ENCODE measurements around the gene RNF223.
"Not testable (repeated sequence)": the region's sequence is repeated elsewhere in the genome, so short reads cannot be mapped to it uniquely, and the experiment has no call there.

RNF223 gene

DNA sequence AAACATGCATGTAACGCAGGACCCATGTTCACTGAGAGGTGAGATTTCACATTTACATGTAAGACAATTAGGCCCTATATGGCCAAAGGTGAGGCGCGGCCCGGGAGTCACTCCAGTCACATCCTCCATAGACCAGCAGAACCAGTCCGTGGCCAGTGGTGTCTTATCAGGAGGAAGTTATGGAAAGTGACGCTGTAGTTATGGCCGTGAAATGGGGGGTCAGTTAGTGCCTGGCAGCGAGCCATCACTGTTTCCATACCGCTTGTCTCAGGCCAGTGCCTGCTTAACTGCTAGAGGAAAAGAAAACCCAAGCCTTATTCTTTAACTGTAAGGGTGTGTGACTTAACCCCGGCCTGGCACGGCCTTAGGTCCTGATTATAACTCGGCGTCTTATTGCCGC, 35.6 kb upstream of the RNF223 start:
- DNase-seq (ENCODE audit: low read depth in 2 of 2), result no peak

DNA sequence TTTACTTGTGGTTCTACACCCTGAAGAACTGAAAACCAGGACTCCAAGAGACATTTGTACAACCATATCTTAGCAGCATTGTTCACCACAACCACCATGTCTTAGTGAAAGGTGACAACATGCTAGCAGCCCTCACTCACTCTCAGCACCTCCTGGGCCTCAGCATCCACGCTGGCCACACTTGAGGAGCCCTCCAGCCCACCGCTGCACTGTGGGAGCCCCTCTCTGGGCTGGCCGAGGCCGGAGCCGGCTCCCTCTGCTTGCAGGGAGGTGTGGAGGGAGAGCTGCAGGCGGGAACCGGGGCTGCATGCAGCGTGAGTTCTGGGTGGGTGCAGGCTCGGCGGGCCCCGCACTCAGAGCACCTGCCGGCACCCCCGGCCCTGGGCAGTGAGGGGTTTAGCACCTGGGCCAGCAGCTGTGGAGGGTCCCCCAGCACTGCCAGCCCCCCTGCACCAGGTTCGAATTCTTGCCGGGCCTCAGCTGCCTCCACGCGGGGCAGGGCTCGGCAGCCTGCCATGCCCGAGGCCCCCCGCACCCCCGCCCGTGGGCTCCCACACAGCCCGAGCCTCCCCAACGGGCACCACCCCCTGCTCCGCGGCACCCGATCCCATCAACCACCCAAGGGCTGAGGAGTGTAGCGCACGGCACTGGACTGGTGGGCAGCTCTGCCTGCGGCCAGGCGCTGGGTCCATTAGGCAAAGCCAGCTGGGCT, 32.6 kb upstream of the RNF223 start:
- DNase-seq (ENCODE audit: low read depth in 2 of 2), result no peak

DNA sequence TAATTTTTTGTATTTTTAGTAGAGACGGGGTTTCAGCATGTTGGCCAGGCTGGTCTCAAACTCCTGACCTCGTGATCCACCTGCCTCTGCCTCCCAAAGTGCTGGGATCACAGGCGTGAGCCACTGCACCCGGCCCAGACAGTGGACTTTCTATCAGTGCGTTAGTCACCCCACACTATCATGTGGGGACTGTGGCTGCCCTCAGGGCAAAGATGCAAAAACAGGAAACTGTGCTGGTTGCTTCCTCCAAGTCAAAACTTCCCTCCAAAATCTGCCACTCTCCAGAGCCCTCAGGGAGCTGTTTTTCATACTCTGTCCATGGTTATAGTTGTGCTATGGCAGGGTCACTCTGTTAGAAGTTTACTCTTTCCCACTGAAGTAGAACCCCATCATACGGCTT, 30.0 kb upstream of the RNF223 start:
- DNase-seq (ENCODE audit: low read depth in 2 of 2), result not testable (repeated sequence)

DNA sequence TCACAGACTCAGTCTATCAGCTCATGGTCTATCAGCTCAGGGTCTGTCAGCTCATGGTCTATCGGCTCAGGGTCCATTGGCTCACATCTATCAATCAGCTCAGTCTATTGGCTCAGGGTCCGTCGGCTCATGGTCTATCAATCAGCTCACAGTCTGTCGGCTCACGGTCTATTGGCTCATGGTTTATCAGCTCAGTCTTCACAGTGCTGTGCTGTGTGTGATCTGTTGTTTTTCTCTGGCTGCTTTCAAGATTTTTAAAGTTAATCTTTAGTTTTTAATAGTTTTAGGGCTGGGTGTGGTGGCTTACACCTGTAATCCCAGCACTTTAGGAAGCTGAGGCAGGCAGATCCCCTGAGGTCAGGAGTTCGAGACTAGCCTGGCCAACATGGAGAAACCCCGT, 27.4 kb upstream of the RNF223 start:
- no peak for DNase-seq (ENCODE audit: low read depth in 2 of 2)

DNA sequence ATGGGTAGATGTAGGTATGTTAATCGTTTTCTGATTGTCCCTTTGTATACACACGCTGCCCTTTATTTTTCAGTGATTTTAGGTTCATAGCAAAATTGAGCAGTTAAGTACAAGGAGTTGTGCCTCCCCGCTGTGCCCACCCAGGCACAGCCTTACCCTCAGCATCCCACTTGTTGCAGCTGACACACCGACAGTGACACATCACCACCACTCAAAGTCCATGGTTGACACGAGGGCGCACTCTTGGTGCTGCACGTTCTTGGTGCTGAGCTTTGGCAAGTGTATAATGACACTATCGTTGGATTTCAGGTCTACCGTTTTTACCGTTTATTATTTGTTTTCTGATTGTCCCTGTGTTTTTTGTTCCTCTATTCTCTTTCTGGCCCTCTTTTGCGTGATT, 26.2 kb upstream of the RNF223 start:
- no peak for DNase-seq (ENCODE audit: low read depth in 2 of 2)

DNA sequence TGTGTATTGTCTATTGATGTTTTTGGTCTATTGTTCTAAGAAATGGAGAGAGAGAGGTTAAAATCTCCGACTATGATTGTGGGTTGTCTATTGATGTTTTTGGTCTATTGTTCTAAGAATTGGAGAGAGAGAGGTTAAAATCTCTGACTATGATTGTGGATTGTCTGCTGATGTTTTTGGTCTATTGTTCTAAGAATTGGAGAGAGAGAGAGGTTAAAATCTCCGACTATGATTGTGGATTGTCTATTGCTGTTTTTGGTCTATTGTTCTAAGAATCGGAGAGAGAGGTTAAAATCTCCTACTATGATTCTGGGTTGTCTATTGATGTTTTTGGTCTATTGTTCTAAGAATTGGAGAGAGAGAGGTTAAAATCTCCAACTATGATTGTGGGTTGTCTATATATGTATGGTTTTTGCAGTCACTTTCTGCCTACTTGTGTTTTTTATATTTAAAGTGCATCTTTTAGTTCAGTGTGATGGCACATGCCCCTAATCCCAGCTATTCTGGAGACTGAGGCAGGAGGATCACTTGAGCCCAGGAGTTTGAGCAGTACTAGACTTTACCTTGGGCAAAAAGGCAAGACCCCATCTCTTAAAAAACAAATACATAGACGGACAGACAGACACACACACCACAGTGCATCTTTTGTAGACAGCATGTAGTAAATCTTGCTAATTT, 25.5 kb upstream of the RNF223 start:
- DNase-seq (ENCODE audit: low read depth in 2 of 2), result no peak

DNA sequence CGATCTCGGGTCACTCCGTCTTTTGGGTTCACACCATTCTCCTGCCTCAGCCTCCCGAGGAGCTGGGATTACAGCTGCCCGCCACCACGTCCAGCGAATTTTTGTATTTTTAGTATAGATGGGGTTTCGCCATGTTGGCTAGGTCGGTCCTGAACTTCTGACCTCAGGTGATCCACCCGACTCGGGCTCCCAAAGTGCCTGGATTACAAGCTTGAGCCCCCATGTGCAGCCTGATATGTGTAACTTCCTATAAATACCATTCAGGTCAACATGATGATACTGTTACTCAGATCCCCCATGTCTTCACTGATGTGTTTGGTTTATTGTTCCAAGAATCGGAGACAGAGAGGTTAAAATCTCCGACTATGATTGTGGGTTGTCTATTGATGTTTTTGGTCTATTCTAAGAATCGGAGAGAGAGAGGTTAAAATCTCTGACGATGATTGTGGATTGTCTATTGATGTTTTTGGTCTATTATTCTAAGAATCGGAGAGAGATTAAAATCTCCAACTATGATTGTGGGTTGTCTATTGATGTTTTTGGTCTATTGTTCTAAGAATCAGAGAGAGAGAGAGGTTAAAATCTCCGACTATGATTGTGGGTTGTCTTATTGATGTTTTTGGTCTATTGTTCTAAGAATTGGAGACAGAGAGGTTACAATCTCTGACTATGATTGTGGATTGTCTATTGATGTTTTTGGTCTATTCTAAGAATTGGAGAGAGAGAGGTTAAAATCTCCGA, 24.7 kb upstream of the RNF223 start:
- DNase-seq (ENCODE audit: low read depth in 2 of 2), result no peak

DNA sequence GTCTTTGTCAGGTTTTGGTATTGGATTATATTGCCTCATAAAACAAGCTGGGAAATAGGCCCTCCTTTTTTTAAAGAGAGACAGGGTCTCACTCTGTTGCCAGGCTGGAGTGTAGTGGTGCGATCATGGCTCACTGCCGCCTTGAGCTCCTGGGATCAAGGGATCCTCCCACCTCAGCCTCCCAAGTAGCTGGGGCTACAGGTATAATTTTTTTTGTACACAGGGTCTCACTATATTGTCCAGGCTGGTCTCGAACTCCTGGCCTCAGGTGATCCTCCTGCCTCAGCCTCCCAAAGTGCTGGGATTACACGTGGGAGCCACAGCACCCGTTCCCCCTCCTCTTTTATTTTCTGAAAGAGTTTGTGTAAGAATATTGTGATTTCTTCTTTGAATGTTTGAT, 22.0 kb upstream of the RNF223 start:
- not testable (repeated sequence) for DNase-seq (ENCODE audit: low read depth in 2 of 2)

DNA sequence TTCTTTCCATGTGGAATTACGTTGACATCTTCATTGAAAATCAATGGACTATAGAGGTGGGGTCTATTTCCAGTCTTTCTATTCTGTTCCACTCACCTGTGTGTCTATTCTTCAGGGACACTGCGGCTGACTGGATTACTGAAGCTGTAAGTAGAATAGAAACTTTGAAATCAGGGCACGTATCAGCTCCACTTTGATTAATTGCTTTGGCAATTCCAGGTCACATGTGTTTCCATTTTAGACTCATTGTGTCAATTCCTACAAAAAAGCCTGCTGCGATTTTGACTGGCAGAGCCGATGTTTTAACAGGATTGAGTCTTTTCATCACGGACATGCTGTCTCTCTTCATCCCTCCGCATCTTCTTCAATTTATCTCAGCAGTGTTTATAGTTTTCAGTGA, 20.9 kb upstream of the RNF223 start:
- DNase-seq (ENCODE audit: low read depth in 2 of 2), result no peak

DNA sequence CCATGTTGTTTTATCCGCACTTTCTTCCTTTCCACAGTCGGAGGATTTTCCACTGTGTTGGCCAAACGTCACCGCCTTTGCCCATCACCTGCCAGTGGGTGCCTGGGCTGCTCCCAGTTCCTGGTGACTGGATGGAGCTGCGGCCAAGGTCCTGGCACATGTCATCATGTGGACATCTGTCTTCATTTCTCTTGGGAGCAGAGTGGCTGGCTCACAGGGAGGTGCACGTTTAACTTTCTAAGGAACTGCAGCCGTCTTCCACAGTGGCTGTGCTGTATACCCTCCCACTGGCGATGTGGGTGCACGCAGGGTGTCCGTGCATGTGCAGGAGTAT, 19.5 kb upstream of the RNF223 start:
- DNase-seq (ENCODE audit: low read depth in 2 of 2), result no peak

DNA sequence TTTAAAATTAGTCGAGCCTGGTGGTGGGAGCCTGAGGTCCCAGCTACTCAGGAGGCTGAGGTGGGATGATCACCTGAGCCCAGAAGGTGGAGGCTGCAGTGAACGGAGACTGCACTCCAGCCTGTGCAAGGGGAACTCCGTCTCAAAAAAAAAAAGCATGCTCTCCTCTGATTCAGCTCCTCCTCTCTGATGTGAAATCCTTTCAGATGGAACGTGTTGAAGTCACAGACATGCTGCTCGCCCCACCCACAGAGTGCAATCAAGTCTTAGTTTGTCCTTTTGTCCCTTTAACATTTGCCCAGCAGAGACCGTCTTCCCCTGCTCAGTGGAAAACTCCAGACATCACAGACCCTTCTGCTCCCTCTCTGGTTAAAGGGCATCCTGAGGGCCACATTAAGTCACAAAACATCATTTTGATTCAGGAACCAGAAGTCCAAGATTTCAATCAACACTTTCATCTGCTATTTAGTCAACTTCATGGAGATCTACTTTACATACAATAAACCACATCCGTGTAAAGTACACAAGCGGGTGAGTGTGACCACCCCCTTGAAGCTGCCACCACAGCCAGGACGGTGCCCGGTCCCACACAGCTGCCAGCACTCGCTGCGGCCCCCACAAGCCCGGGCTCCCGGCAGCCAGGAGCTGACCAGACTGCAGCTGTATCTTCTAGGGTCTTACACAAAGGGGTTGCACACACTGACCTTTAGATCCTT, 18.9 kb upstream of the RNF223 start:
- no peak for DNase-seq (ENCODE audit: low read depth in 2 of 2)

DNA sequence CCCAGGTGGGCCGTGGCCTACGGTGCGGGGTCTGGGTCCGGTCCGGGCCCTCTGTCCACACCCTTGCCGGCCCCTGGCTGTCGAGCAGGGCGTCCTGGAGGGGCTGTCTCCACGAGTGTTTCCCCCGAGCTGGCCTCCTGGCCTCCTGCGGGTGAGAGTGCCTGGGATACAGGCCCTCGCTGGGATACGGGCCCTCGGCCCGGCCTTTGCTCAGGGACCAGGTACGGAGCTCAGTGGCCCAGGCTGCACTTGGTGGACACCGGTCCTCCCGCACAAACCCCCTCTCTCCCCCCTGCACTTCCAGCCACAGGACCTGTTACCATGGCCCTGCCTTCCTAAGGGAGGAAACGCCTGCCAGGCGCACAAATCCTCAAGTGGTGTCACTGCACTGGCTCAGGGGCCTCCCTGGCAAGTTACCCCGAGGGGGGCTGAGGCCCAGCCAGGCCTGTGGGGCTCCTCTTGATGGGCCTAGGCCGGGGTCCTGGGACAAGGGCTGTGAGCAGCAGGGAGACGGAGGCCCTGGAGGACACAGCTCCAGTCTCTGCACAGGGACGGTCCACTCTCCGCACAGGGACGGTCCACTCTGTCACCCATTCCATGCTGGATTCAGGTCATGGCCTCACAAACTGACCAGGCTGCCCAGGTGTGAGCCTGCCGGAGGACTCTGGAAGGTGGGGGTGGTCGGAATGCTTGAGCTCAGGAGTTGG, 18.2 kb upstream of the RNF223 start:
- DNase-seq (ENCODE audit: low read depth in 2 of 2), result no peak

DNA sequence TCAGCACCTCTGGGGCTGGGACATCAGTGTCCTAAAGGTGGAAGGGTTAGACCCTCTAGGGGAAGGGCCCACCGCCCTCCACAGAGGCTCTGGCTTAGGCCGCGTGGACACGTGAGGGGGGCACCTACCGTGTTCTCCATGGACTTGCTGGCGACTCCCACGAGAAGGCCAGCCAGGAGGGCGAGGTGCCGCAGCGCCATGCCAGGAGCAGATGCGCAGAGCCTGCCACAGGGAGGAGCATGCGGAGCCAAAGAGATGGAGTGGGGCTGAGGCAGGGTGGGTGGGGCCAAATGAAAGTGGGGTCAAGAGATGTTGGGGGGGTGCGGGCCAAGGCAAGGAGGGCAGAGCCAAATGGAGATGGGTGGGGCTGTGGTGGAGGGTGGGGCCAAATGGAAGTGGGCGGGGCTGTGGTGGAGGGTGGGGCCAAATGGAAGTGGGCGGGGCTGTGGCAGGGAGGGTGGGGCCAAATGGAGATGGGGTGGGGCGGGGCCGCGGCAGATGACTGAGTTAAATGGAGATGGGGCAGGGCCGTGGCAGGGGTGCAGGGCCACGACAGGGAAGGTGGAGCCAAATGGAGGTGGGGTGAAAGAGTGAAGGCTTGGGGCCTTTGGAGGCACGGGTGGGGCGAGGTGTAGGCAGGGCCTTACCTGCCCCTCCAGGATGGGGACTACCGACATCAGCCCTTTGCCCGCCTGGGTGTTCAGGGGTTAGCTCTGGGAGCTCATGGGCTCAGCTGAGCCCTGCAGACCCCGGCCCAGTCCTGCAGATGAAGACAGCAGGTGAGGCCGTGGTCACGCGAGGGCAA, 17.4 kb upstream of the RNF223 start:
- DNase-seq (ENCODE audit: low read depth in 2 of 2), result no peak

DNA sequence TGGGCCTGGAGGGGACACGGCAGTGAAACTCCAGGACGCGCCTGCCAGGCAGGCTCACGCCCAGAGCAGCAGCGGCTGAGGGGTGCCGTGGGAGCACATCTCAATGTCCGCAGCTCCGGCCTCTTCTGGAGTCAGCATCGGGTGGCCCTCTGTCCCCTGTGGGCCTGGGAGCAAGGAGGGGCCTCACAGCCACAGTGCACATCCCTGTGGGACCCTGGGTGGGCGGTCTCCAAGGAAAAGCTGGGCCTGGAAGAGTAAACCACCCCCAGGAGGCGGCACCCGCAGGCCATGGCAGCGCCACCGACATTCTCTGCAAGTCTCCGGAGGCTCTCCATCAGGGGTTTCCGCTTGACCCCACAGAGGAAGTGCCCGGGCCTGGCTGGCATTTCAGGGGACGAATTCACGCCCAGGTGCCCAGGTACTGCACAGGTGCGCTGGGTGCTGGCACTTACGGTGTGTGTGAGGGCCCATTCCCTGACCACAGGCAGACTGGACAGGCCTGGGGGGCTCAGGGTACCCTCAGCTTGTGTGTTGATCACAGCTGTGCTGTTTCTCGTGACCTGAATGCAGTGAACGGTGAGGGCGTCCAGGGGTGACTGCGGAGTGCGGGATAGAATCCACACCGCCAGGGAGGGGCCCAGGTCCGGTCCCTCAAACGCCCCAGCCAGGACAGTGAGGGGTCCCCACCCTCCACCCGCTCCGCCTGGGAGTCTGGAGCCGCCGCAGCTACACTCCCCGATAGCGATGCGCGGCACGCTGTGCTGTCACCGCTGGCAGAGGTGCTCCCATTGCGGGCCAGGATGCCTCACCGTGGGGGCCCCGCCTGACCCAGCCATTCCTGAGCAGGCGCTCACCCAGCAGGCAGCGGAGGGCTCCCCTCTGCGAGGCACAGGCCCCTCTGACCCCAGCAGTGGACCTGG, 16.6 kb upstream of the RNF223 start:
- no peak for DNase-seq (ENCODE audit: low read depth in 2 of 2)

DNA sequence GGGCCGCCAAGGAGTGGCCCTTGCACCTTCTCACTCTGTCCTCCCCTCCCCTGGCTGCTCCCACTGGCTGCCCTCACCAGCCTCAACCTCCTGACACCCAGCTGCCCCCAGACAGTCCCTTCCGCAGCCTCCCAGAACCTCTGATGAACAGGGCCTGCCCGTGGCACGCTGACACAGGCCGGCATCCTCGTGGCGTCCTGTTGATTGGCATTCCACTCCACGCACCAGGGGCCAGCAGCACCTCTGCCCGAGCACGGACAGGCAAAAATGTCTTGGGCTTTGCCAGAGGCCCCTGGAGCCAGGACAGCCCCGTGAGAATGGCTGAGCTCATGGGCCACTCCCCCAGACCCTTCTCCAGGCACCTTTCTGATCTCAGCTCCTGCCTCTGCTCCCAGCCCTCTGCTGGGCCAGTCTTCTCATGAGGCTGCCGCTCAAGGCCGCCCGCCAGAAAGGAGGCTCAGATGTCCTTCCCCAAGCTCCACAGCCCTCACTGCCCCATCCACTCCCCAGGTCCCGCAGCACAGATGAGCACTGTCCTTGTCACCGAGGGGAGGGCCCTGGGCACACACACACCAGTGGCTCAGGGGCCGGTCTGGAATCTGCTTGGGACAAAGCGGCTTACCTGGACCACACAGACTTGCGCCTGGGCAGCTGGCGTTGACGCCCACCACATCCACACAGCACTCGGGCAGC, 15.8 kb upstream of the RNF223 start:
- no peak for DNase-seq (ENCODE audit: low read depth in 2 of 2)

DNA sequence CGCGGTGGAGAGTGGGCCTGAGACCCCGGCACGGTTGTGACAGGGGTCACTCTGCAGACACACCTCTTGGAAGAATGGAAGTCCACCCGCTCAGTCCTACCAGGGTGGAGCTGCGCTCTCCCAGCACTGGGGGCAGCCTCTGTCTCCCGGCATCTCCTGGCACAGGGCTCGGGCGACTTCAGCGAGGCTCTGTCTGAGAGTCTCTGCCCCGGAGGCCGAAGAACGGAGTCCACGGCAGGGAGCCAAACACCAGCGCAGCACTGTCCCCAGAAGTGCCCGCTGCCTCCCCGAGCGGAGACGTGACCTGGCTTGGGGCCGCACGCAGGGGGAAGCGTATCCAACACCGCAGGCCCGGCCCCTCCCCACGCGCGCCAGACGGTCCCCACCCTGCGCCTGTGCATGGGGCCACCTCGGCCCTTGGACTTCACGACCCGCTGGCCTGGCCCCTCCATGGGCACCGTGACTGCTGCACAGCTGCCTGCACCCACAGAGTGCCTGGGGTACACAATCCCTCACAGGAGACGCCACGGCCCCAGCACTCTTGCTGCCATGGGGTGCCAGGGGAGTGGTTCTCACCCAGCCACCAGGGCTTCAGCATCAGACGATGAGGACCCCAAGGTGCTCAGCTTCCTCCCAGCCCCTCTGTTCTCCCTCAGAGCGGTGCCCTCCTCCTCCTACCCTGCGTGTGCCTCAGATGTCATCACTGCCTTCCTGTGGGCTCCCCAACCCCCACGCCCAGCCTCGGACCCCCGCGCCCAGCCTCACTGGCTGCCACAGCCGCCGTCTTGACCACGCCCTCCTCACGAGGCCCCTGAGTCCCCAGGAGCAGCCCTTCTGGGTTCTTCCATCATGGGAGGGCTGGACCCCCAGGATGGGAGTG, 14.9 kb upstream of the RNF223 start:
- DNase-seq (ENCODE audit: low read depth in 2 of 2), result no peak

DNA sequence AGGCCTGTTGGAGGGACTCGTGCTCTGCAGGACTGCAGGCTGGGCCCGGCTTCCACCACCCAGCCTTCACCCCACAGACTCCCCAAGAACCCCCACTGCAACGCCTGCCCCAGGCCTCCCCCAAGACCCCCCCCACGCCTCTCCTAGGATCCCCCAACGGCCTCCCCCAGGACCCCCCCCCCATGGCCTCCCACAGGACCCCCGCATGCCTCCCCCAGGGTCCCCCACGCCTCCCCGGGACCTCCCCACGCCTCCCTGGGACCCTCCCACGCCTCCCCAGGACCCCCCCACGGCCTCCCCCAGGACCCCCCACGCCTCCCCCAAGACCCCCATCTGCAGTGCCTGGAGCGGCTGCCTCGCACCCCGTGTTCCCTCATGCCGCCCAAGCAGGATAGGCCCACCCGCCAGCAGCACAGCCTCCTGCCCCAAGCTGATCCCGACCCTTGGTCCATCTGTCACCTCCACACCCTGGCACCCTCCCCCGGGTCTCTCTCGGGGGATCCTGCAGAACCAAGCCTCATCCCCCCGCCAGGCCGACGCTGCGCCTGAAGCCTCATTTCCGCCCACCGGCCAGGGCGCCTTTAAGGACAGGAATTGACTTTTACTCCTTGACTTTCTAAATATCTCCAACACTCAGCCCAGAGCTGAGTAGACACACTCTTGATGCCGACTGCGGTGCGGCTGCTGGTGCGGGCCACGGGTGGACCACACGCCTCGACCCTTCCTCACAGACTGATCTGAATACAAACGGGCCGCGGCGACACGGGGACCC, 14.1 kb upstream of the RNF223 start:
- no peak for DNase-seq (ENCODE audit: low read depth in 2 of 2)
